Measurements from ENCODE around the gene MRTFB. TPM values are rescaled to one million over a fixed set of nuclear protein-coding genes. Genes with fewer than 3 reads are reported as not detected.

Gene MRTFB
- total and polyA plus RNA-seq, 4 experiments from 2014 or later = 6.1 to 26.7 (median 15.6) TPM

DNA sequence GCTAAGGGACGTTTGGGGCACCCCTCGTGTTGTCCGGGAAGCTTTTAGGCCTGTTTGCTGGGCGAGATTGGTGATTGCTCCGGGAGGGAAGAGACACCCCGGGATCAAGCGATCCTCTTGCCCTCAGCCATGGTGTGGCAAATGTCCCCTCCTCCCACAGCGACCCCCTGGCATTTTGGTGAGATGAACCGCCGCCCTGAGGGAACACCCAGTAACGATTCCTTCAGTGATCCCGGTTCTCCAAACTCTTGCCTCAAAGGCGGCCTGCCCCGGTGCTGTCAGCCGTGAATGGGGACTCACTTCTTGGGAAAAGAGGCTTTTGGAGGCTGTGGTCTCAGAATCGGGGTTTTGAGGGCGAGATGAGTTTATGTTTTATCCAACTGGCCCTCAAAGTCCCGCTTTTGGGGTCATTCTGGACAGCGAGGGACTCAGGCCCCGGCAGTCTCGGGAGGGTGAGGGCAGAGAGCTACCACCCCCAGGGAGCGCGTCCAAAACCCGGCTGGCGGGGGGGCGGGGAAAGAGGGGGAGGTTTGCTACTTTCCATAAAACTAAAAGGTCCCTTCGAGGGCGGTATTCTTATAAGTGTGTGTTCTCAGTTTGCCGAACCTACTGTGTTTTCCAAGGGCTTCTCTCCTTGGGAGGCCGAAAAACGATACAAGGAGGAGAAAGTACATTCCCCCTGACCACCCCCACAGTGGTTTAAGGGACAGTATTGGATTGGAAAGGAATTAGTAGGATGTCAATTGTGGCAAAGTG lies 232.7 kb downstream of the MRTFB start:
- peaks cover 10% of the 10 kb centered on the region for H3K27me3 ChIP-seq (ENCODE audit: insufficient read depth, low read length)
- no peak for DNase-seq
- Mint-ChIP-seq H3K27ac (no peak overlapping the region), H3K9me3 (no peaks in the 10 kb centered on the region), H3K4me3 (peak overlapping the region in 7 of 8 donors; percentile 66 to 82 (median 78)), H3K36me3 (peaks cover 0 to 2% of the 10 kb centered on the region in 2 donors), H3K4me1 (peaks cover 8 to 28% (median 11%) of the 10 kb centered on the region in 4 donors), H3K27me3 (peaks cover 3 to 8% of the 10 kb centered on the region in 2 donors)
- ChIA-PET POLR2A (ENCODE audit: partially characterized antibody) (interaction anchor here (1.0 kb wide), 2 partner anchors 12 to 18 kb away, joined by 3 to 5 read pairs; no protein-coding TSS in a partner anchor), CTCF (ENCODE audit: partially characterized antibody) (no interaction called here)
- no peak overlapping the region for H3K4me3 ChIP-seq (ENCODE audit: low read length in 2 of 2)
- intact Hi-C loops (cut with micrococcal nuclease) = no loop called here
- H3K27ac ChIP-seq (ENCODE audit: low read depth, low read length) = no peak overlapping the region
- H3K9me3 ChIP-seq (ENCODE audit: control insufficient read depth in 1 of 2, low read length in 2 of 2) = no peaks in the 10 kb centered on the region
- H3K4me1 ChIP-seq (ENCODE audit: insufficient read depth, low read length) = peaks cover 23% of the 10 kb centered on the region
- no peaks in the 10 kb centered on the region for H3K36me3 ChIP-seq (ENCODE audit: insufficient read depth, low read length)

GRCh38 chr16:14304891-14305460 lies 233.9 kb downstream of the MRTFB start:
- no peaks in the 10 kb centered on the region for H3K36me3 ChIP-seq (ENCODE audit: insufficient read depth, low read length)
- peak overlapping the region in 1 of 8 donors; percentile 17 for H3K4me3 Mint-ChIP-seq
- peaks cover 0 to 2% of the 10 kb centered on the region in 2 donors for H3K36me3 Mint-ChIP-seq
- CTCF ChIA-PET (ENCODE audit: partially characterized antibody) = no interaction called here
- peaks cover 28% of the 10 kb centered on the region for H3K4me1 ChIP-seq (ENCODE audit: insufficient read depth, low read length)
- peaks cover 0 to 2% (median 0%) of the 10 kb centered on the region in 8 donors for H3K9me3 Mint-ChIP-seq
- no peak overlapping the region for H3K27ac ChIP-seq (ENCODE audit: low read depth, low read length)
- H3K4me3 ChIP-seq (ENCODE audit: low read length in 2 of 2) = no peak overlapping the region
- DNase-seq = no peak
- no peak overlapping the region for H3K27ac Mint-ChIP-seq
- intact Hi-C loops (cut with micrococcal nuclease) = no loop called here
- peaks cover 10% of the 10 kb centered on the region for H3K27me3 ChIP-seq (ENCODE audit: insufficient read depth, low read length)
- POLR2A ChIA-PET (ENCODE audit: partially characterized antibody) = no interaction called here
- H3K27me3 Mint-ChIP-seq = peaks cover 3 to 8% of the 10 kb centered on the region in 2 donors
- H3K4me1 Mint-ChIP-seq = peaks cover 14 to 39% (median 20%) of the 10 kb centered on the region in 4 donors
- H3K9me3 ChIP-seq (ENCODE audit: control insufficient read depth in 1 of 2, low read length in 2 of 2) = no peaks in the 10 kb centered on the region

- H3K9me3 Mint-ChIP-seq = peaks cover 0 to 2% (median 0%) of the 10 kb centered on the region in 8 donors
- Histone ChIP-seq H3K36me3 (ENCODE audit: insufficient read depth, low read length) (no peaks in the 10 kb centered on the region), H3K27ac (ENCODE audit: low read depth, low read length) (no peak overlapping the region), H3K4me1 (ENCODE audit: insufficient read depth, low read length) (peaks cover 21% of the 10 kb centered on the region), H3K4me3 (ENCODE audit: low read length in 2 of 2) (no peak overlapping the region), H3K27me3 (ENCODE audit: insufficient read depth, low read length) (peaks cover 10% of the 10 kb centered on the region), H3K9me3 (ENCODE audit: control insufficient read depth in 1 of 2, low read length in 2 of 2) (no peaks in the 10 kb centered on the region)
- no peaks in the 10 kb centered on the region for H3K36me3 Mint-ChIP-seq
- intact Hi-C loops (cut with micrococcal nuclease) = no loop called here
- no peak overlapping the region for H3K4me3 Mint-ChIP-seq
- POLR2A ChIA-PET (ENCODE audit: partially characterized antibody) = no interaction called here
- H3K27me3 Mint-ChIP-seq = peaks cover 0 to 1% of the 10 kb centered on the region in 2 donors
- H3K27ac Mint-ChIP-seq = no peak overlapping the region
- CTCF ChIA-PET (ENCODE audit: partially characterized antibody) = no interaction called here
- H3K4me1 Mint-ChIP-seq = peaks cover 8 to 28% (median 11%) of the 10 kb centered on the region in 4 donors
- DNase-seq = no peak
Observed at GRCh38 chr16:14306485-14307058, 235.5 kb downstream of the MRTFB start.

DNA sequence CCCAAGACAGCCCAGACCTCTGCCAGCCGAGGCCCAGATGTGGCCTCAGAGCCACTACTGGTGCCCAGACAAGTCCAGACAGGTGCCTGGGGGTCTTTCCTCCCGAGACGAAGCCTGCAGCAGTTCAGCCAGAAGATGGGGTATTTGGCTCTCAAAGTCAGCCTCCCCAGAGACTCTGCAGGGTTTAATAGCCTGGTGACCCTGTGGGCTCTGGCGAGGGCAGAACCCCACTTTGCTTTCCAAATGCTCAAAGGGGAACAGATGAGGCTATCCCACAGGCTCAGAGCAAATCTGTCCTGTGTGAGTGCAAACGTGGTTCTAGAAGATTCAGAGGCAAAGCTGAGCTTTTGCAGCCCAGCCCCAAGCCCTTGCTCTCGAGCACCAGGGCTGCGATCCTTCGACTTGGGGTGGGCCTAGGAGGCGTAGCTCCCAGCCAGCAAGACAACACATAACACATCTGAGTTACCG lies 236.0 kb downstream of the MRTFB start:
- POLR2A ChIA-PET (ENCODE audit: partially characterized antibody) = interaction anchor here (3.5 kb wide), 1 partner anchor 21 kb away, joined by 18 read pairs; no protein-coding TSS in a partner anchor

DNA sequence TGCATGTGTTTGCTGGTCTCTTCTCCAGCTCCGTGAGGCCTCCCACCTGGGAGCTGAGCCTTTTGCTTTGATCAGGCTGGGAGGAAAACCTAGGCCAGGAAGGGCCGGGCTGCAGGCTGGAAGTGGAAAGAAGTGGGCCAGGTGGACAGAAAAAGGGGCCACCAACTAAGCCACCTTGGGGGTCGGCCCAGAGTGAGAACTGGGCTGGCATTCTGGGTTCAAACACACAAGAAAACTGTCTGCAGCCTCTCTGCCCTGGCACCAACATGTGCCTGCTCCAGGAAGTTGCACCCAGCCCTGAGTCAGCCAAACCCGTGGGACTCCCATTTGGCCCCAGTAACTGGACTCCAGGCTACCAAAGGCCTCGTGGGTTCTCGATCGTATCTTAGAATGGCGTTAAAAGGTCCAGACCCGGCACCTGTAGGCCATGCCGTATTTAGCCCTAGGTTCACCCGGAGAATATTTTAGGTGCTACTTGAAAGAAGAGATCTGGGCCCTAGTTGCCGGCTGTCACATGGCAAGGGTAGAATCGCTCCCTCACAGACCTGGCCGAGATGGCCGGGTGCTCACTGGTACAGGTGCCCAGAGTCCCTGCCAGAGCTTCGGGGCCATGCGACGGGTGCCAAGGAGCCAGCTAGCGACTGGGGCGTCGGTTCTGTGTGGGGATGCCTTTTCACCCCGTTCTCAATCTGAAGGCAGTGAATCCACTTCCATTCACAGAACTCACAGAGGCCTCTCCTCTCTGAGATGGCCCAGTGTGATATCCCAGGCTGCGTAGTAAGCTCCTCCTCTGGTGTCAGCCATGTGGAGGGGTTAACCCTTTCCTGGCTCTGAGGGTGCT lies 236.6 kb downstream of the MRTFB start:
- no peak overlapping the region for H3K27ac ChIP-seq (ENCODE audit: low read depth, low read length)
- Mint-ChIP-seq H3K36me3 (no peaks in the 10 kb centered on the region), H3K27me3 (peaks cover 0 to 1% of the 10 kb centered on the region in 2 donors), H3K4me3 (no peak overlapping the region), H3K27ac (peak overlapping the region in 1 of 7 donors; percentile 70), H3K9me3 (peaks cover 0 to 2% (median 0%) of the 10 kb centered on the region in 8 donors), H3K4me1 (peaks cover 8 to 27% (median 11%) of the 10 kb centered on the region in 4 donors)
- H3K4me3 ChIP-seq (ENCODE audit: low read length in 2 of 2) = no peak overlapping the region
- no peak for DNase-seq
- intact Hi-C loops (cut with micrococcal nuclease) = no loop called here
- peaks cover 10% of the 10 kb centered on the region for H3K27me3 ChIP-seq (ENCODE audit: insufficient read depth, low read length)
- peaks cover 20% of the 10 kb centered on the region for H3K4me1 ChIP-seq (ENCODE audit: insufficient read depth, low read length)
- CTCF ChIA-PET (ENCODE audit: partially characterized antibody) = interaction anchor here (0.9 to 1.4 kb wide), 3 partner anchors 8 to 388 kb away, joined by 3 read pairs; partner anchors contain the start of gene ERCC4
- H3K9me3 ChIP-seq (ENCODE audit: control insufficient read depth in 1 of 2, low read length in 2 of 2) = no peaks in the 10 kb centered on the region
- H3K36me3 ChIP-seq (ENCODE audit: insufficient read depth, low read length) = no peaks in the 10 kb centered on the region
- POLR2A ChIA-PET (ENCODE audit: partially characterized antibody) = interaction anchor here (3.5 kb wide), 1 partner anchor 21 kb away, joined by 18 read pairs; no protein-coding TSS in a partner anchor

More for the DNA sequence above, 236.0 kb downstream of the MRTFB start:
- Histone ChIP-seq H3K36me3 (ENCODE audit: insufficient read depth, low read length) (no peaks in the 10 kb centered on the region), H3K4me1 (ENCODE audit: insufficient read depth, low read length) (peaks cover 20% of the 10 kb centered on the region), H3K27ac (ENCODE audit: low read depth, low read length) (no peak overlapping the region), H3K27me3 (ENCODE audit: insufficient read depth, low read length) (peaks cover 10% of the 10 kb centered on the region), H3K4me3 (ENCODE audit: low read length in 2 of 2) (no peak overlapping the region), H3K9me3 (ENCODE audit: control insufficient read depth in 1 of 2, low read length in 2 of 2) (no peaks in the 10 kb centered on the region)
- no peaks in the 10 kb centered on the region for H3K36me3 Mint-ChIP-seq
- intact Hi-C loops (cut with micrococcal nuclease) = no loop called here
- H3K27ac Mint-ChIP-seq = no peak overlapping the region
- CTCF ChIA-PET (ENCODE audit: partially characterized antibody) = interaction anchor here (1.4 kb wide), 1 partner anchor 21 kb away, joined by 3 read pairs; no protein-coding TSS in a partner anchor
- peaks cover 8 to 27% (median 11%) of the 10 kb centered on the region in 4 donors for H3K4me1 Mint-ChIP-seq
- peaks cover 0 to 1% of the 10 kb centered on the region in 2 donors for H3K27me3 Mint-ChIP-seq
- DNase-seq = no peak
- peaks cover 0 to 2% (median 0%) of the 10 kb centered on the region in 8 donors for H3K9me3 Mint-ChIP-seq
- no peak overlapping the region for H3K4me3 Mint-ChIP-seq

DNA sequence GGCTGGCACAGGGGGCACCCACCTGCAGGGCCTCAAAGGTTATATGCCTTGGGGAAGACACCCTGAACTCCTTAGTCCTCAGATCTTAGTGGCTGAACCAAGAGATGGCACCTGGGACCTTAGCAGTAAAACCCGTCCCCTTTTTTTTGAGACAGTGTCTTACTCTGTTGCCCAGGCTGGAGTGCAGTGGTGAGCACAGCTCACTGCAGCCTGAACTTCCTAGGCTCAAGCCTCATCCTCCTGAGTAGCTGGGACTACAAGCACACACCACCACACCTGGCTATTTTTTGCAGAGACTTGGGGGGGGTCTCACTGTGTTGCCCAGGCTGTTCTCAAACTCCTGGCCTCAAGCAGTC lies 237.2 kb downstream of the MRTFB start:
- Mint-ChIP-seq H3K27ac (no peak overlapping the region), H3K27me3 (no peaks in the 10 kb centered on the region), H3K4me1 (peaks cover 8 to 23% (median 11%) of the 10 kb centered on the region in 4 donors), H3K9me3 (peaks cover 0 to 2% (median 0%) of the 10 kb centered on the region in 8 donors), H3K4me3 (peak overlapping the region in 1 of 8 donors; percentile 85), H3K36me3 (no peaks in the 10 kb centered on the region)
- POLR2A ChIA-PET (ENCODE audit: partially characterized antibody) = interaction anchor here (3.5 kb wide), 1 partner anchor 22 kb away, joined by 18 read pairs; no protein-coding TSS in a partner anchor
- Histone ChIP-seq H3K36me3 (ENCODE audit: insufficient read depth, low read length) (no peaks in the 10 kb centered on the region), H3K9me3 (ENCODE audit: control insufficient read depth in 1 of 2, low read length in 2 of 2) (no peaks in the 10 kb centered on the region), H3K27ac (ENCODE audit: low read depth, low read length) (no peak overlapping the region), H3K27me3 (ENCODE audit: insufficient read depth, low read length) (peaks cover 6% of the 10 kb centered on the region), H3K4me1 (ENCODE audit: insufficient read depth, low read length) (peaks cover 15% of the 10 kb centered on the region), H3K4me3 (ENCODE audit: low read length in 2 of 2) (no peak overlapping the region)
- CTCF ChIA-PET (ENCODE audit: partially characterized antibody) = interaction anchor here (0.9 to 1.4 kb wide), 3 partner anchors 9 to 389 kb away, joined by 3 read pairs; partner anchors contain the start of gene ERCC4
- DNase-seq = no peak
- intact Hi-C loops (cut with micrococcal nuclease) = no loop called here

Data from CD4-positive, alpha-beta memory T cell (primary cell).